ENCODE results near the gene CYP4F8. TPM values are rescaled to one million over a fixed set of nuclear protein-coding genes. Genes with fewer than 3 reads are reported as not detected.

CYP4F8 gene
- total RNA-seq, 1 experiment from 2014 or later = not detected

GRCh38 chr19:15612342-15612741 is 2.7 kb upstream of the CYP4F8 start:
- Histone ChIP-seq H3K4ac (ENCODE audit: low read depth, low read length) (no peak overlapping the region), H3K56ac (ENCODE audit: insufficient read length, low read depth, low read length) (no peak overlapping the region), H3T11ph (ENCODE audit: low read length) (no peak overlapping the region), H3K27me3 (ENCODE audit: insufficient read depth, low read length) (no peaks in the 10 kb centered on the region), H3K79me1 (ENCODE audit: insufficient read depth, low read depth, low read length, poor library complexity, severe bottlenecking) (no peaks in the 10 kb centered on the region), H4K20me1 (ENCODE audit: control insufficient read depth, insufficient read depth, insufficient read length) (no peaks in the 10 kb centered on the region), H3K23ac (ENCODE audit: insufficient read length, low read depth, low read length) (no peak overlapping the region), H3K9me3 (ENCODE audit: control insufficient read depth, low read depth, low read length) (peaks cover 64% of the 10 kb centered on the region), H2AFZ (ENCODE audit: low read length) (no peak overlapping the region), H3K23me2 (ENCODE audit: insufficient read length, low read depth, low read length, poor library complexity, severe bottlenecking) (no peaks in the 10 kb centered on the region), H2BK120ac (ENCODE audit: low read depth, low read length, poor library complexity, severe bottlenecking) (no peak overlapping the region), H3K9ac (ENCODE audit: extremely low read depth, insufficient read length, low read length) (no peak overlapping the region), H4K5ac (ENCODE audit: insufficient read length, low read depth, low read length) (no peak overlapping the region), H2AK5ac (ENCODE audit: insufficient read length, low read length) (no peak overlapping the region), H2BK12ac (ENCODE audit: insufficient read length, low read depth, low read length) (no peak overlapping the region), H2BK15ac (ENCODE audit: low read depth, low read length) (no peak overlapping the region), H2BK5ac (ENCODE audit: insufficient read length, low read length) (no peak overlapping the region), H3K4me1 (ENCODE audit: insufficient read depth, low read length) (no peaks in the 10 kb centered on the region), H3K79me2 (ENCODE audit: insufficient read depth, low read length) (no peaks in the 10 kb centered on the region), H3K4me2 (ENCODE audit: insufficient read depth, insufficient read length, low read length) (no peak overlapping the region), H3K18ac (ENCODE audit: insufficient read length, low read depth, low read length) (no peak overlapping the region), H3K14ac (ENCODE audit: insufficient read depth, low read length) (no peak overlapping the region), H2BK20ac (ENCODE audit: low read depth, low read length, poor library complexity, severe bottlenecking) (no peak overlapping the region), H4K8ac (replicated peaks; ENCODE audit: insufficient read length, low read depth, low read length) (no peak overlapping the region), H4K91ac (ENCODE audit: insufficient read length, low read depth, low read length) (no peak overlapping the region), H3K27ac (ENCODE audit: insufficient read length, low read depth, low read length) (no peak overlapping the region)
- peaks cover 83 to 94% of the 10 kb centered on the region in 2 experiments for H3K9me3 Mint-ChIP-seq
- WGBS (ENCODE audit: extremely low coverage, insufficient read length, low lambda C conversion rate) = no CpG with 5 or more reads among the region's 5 CpGs
- no peak overlapping the region for H3K4me3 Mint-ChIP-seq
- TF ChIP-seq CTCF (conservative IDR thresholded peaks at IDR 0.05) = no peak
- H3K4me1 Mint-ChIP-seq = no peaks in the 10 kb centered on the region
- no peak overlapping the region for H3K27ac Mint-ChIP-seq
- peaks cover 3% of the 10 kb centered on the region; the same call in 1 of the 2 replicates for H3K27me3 Mint-ChIP-seq (ENCODE audit: low read depth)
- no peak for DNase-seq
- peaks cover 10 to 34% (median 20%) of the 10 kb centered on the region in 3 experiments; a peak in 6 of 7 replicates for H3K36me3 Mint-ChIP-seq (ENCODE audit: insufficient read depth in 1 of 3, low read depth in 3 of 3)

All from H9 (cell line).